Hepatic stellate cell (primary cell): ENCODE measurements around the gene SIDT1.

Experiments used
- DNase-seq: peaks from one replicate; pipeline ENCODE4 v3.0.0; 2011; ENCODE audit warnings: low spot score

The SIDT1 gene

GRCh38 chr3:113531826-113532697 is at the start of gene SIDT1:
Gene SIDT1, plus strand, starts transcription at chr3:113532555. Its CDS starts 467 bp downstream, at chr3:113533022.
- no peak for DNase-seq

DNA sequence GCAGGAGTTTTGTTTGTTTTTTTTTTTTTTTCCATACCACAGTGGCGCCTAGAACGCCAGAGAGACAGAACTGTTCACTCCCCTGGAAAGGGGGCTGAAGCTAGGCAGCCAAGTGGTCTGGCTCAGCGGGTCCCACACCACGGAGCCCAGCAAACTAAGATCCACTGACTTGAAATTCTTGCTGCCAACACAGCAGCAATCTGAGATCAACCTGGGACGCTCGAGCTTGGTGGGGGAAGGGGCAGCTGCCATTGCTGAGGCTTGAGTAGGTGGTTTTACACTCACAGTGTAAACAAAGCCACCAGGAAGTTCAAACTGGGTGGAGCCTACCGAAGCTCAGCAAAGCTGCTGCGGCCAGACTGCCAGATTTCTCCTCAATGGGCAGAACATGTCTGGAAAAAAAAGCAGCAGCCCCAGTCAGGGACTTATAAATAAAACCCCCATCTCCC is 47.2 kb upstream of the SIDT1 start:
- no peak for DNase-seq

DNA sequence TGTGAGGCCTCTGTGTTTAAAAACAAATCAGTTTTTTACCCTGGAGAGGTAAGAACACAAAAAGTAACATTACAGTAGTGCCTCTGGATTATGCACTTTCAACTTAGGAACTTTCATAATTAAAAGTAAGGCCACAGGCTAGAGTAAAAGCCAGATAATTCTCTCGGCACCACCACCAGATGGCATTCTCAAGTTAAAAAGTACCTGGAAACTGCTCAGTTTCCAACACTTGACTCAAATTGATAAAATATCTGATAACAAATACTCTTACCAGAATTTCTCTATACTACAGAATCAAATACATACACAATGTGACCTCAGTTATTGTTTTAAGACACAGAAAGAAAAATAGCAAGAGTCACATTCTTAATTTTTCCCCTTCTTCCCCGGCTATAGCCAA is 37.3 kb upstream of the SIDT1 start:
- DNase-seq, result no peak

DNA sequence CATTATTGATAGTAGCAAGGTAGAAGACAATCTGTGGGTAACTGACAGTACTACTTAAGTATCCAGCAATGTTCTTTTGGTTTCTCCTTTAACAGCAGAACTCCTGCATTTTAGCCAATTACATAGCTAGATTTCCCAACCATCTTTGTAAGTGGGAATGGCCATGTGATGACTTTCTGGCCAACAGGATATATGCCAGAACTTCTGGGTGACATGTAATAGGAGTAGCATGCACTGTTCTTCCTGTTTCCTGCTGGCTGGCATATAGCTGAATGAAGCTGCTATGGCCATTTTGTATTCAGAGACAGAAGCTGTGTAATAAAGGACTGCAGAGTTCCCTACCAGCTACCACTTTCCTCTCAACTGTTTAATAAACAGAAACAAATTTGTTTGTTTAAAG is 35.4 kb upstream of the SIDT1 start:
- no peak for DNase-seq

DNA sequence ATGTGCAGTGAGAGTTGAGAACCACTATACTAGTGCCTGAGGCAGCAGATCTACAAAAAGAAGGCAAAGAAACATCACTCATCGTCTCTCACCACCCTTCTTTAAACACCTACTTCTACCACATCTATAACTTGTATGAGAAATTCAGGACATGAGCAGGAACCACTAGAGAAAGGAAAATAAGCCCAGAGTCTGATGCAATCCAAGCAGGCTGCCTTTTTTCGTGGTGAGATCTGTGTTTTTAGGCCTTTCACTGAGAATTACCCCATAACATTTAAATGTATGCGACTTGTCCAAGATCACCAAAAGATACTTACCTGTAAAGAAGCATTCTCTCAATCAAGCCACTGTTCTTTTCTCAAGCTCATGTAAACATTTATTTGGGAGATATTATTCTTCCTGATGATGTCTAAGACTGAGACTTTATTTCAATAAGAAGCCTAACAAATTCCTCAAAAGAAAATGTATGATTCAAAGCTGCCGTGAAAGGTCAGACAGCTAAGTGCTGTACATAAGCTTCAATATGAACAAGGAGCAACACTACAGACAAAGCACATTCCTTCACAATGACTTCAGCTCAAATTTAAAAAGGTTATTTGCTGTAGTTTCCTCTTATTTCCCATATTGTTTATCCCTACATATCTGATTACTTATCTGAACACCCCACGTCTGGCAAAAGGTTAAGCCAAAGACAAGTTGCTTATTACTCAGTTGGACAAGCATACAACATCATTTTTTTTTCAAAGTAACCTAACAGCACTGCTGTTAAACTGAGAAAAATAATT is 33.9 kb upstream of the SIDT1 start:
- DNase-seq, result no peak

GRCh38 chr3:113499081-113499480 is 33.3 kb upstream of the SIDT1 start:
- no peak for DNase-seq

DNA sequence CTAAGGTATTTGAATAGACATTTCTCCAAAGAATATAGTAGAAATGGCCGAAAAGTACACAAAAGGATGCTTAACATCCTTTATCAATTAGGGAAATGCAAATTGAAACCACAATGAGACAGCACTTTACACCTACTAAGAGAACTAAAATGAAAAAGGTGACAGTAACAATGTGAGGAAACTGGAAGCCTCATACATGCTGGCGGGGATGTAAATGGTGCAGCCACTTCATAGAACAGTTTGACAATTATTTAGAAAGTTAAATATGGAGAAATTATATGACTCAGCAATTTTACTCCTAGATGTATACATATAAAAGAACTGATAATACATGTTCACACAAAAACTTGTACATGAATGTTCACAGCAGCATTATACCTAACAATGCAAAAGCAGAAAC is 30.8 kb upstream of the SIDT1 start:
- no peak for DNase-seq

- no peak for DNase-seq
Measured at GRCh38 chr3:113505867-113506266, 26.5 kb upstream of the SIDT1 start.

- DNase-seq, result no peak
Measured at GRCh38 chr3:113507501-113508067, 24.8 kb upstream of the SIDT1 start.

DNA sequence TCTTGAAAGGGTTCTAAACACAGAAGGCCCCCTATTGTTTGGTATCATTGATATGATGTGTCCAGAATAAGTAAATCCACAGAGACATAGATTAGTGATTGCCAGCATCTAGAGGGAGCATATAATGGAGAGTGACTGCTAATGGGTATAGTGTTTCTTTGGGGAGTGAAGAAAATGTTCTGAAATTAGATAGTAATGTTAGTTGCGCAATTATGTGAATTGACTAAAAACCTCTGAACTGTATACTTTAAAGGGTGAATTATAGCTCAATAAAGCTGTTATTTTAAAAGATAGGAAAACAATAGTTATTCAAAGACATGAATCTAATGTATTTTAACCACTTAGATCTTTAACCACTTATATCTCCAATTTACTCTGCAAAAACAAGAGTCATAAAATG is 23.4 kb upstream of the SIDT1 start:
- DNase-seq, result no peak

DNA sequence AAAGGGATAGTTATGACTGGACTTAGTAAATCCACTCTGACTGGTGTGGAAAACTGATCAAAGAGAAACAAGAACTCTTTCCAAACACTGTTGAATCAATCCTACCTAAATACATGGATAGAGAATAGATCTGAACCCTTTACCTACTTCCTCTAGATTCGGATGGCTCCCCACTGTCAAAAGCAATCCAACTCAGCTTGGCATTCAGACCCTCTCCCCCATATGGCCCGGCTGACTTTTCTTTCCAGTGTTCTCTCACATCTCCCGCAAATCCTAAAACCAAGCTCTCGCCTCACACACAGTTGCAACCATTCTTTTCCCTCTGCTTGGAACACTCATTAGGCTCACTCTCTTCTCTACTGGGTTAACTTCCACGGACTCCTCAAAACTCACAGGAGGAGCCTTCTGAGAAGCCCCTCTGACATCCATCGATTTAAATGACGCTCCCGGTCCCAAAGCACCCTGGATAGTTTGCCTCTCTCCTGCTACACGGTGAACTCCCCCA is 18.0 kb upstream of the SIDT1 start:
- no peak for DNase-seq

GRCh38 chr3:113516115-113516505 is 16.2 kb upstream of the SIDT1 start:
- DNase-seq, result no peak

- no peak for DNase-seq
Measured at GRCh38 chr3:113521981-113522380, 10.4 kb upstream of the SIDT1 start.

- DNase-seq, result no peak
Measured at GRCh38 chr3:113523241-113523640, 9.1 kb upstream of the SIDT1 start.

DNA sequence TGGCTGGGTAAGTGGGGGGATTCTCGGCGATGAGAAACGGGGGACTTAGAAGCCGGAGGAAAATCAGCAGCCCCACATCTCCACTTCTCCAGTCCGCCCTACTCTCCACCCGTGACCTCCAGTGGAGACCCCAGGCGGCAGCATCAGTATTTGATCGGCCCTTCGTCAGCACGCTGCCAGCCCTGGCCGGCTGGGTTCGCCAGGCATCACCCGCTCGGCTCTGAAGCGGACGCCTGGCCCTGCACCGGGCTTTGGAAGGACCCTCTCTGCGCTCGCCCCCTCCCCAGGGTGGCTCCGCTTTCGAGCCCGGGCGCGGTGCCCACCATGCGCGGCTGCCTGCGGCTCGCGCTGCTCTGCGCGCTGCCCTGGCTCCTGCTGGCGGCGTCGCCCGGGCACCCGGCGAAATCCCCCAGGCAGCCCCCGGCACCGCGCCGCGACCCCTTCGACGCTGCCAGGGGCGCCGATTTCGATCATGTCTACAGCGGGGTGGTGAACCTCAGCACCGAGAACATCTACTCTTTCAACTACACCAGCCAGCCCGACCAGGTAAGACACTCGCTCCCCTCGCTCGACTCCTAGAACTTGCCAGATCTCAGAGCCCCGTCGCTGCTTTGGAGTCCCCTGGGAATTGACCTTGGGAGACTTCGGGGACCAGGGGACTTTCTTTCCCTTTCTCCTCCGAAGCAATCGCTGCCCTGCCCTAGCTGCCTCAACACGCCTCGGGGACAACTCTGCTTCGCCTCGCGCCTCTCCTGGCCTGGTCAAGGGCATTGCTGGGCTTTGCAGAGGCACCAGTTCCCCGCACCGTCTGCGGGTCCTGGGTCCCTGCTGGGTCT is 561 bp downstream of the SIDT1 start:
- no peak for DNase-seq

- DNase-seq, result no peak
Measured at GRCh38 chr3:113533534-113533892, 1.2 kb downstream of the SIDT1 start.

DNA sequence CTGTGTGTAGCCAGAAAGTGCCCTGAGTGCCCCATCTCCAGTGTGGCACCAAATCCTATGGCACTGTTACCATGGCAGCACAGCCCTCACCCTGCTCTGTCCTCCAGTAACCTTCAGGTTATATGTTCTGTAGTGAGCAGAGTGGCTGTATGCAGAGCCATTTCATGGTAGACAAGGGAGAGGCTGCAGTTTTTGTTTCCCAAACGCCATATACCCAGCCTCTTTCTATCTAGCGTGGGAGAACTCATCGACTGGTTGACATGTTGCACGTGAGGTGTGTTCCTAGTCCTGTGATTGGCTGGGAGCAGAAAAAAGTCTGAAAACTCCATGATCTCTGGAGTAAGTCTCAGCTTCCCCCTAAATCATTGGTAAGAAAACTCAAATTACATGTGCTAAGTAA is 2.0 kb downstream of the SIDT1 start:
- no peak for DNase-seq

DNA sequence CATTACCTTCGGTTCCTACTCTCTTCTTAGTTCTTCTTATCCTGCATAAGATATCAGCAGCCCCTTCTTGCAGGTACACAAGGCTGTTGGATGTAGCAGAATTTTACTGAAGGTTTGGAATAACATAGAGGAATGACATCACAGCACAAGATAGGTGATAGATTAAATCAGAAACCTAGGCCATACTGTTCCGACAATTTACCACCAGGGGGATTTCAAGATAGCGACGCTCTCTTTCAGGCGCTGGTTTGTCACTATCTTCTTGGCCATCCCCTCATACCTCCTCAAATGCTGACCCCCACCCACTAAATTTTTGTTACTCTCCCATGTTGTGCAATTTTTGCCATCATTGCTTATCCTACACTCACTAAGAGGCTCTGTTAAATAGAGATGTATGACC is 3.5 kb downstream of the SIDT1 start:
- no peak for DNase-seq

GRCh38 chr3:113536627-113537101 is 4.3 kb downstream of the SIDT1 start:
- no peak for DNase-seq

GRCh38 chr3:113537155-113537554 is 4.8 kb downstream of the SIDT1 start:
- no peak for DNase-seq

DNA sequence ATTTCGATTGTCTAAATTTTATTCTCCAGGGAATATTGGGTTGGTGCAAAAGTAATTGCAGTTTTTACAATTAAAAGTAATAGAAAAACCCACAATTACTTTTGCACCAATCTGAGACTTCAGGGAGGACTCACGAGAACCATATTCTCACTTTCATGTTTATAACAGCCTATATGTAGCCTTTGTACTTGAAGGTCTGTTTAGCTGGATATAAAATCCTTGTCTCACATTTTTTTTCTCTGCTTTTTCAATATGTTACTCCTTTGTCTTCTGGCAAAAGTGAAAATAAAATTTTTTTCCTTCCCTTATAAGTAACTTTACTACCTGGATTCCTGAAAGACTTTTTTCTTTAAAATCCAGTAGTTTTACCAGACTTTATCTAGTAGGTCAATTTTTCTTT is 9.2 kb downstream of the SIDT1 start:
- no peak for DNase-seq

- DNase-seq, result no peak
Measured at GRCh38 chr3:113545594-113545993, 13.2 kb downstream of the SIDT1 start.
